H1 (cell line): ENCODE data around the gene CDKL4. TPM values are rescaled to one million over a fixed set of nuclear protein-coding genes. Genes with fewer than 3 reads are reported as not detected.

Experiments
- CTCF ChIA-PET: fragments of 300-600 bp; sonication (Branson Sonifier 250); formaldehyde crosslinking; loops from one replicate; lab custom pipeline; 2021; ENCODE audit not compliant: partially characterized antibody; lab: Charles Lee
- POLR2A ChIA-PET: fragments of 300-600 bp; sonication (Branson Sonifier 250); formaldehyde crosslinking; loops from one replicate; lab custom pipeline; 2021; ENCODE audit warnings: inconsistent platforms; ENCODE audit not compliant: partially characterized antibody; lab: Charles Lee
- DNase-seq, 2 experiments: peaks; one replicate each; pipeline versions ENCODE4 v3.0.0 to v3.0.0-alpha.2; 2010 to 2022; ENCODE audit warnings: low spot score in 2 of 2, low read depth in 1 of 2, mixed read lengths in 1 of 2
- FAIRE-seq: peaks from 2 replicates; lab custom pipeline; 2011; peaks lifted over from hg19 to GRCh38; lab: Jason Lieb, UNC
- H2AFZ ChIP-seq: 2 replicates; pipeline ENCODE4 v1.8.1; 2012; ENCODE audit warnings: low read length, inconsistent platforms
- H2AK5ac ChIP-seq: 2 replicates; pipeline ENCODE4 v1.6.1; 2013; ENCODE audit warnings: low read depth, low read length
- H2BK120ac ChIP-seq: replicated peaks from 2 replicates; pipeline ENCODE3; 2013; ENCODE audit warnings: low read depth, low read length, inconsistent platforms
- H2BK12ac ChIP-seq: 2 replicates; pipeline ENCODE4 v1.6.1; 2013; ENCODE audit warnings: low read depth, low read length
- H2BK15ac ChIP-seq: 2 replicates; pipeline ENCODE4 v1.6.1; 2013; ENCODE audit warnings: low read length
- H2BK20ac ChIP-seq: 2 replicates; pipeline ENCODE4 v1.6.1; 2013; ENCODE audit warnings: low read length
- H2BK5ac ChIP-seq: 2 replicates; pipeline ENCODE4 v1.6.1; 2013; ENCODE audit warnings: low read depth, low read length
- H3K14ac ChIP-seq: 2 replicates; pipeline ENCODE4 v1.6.1; 2013; ENCODE audit warnings: inconsistent platforms; ENCODE audit not compliant: insufficient read length
- H3K18ac ChIP-seq: 2 replicates; pipeline ENCODE4 v1.6.1; 2013; ENCODE audit warnings: low read length; ENCODE audit errors: extremely low read depth
- H3K23ac ChIP-seq: 2 replicates; pipeline ENCODE4 v1.6.1; 2013; ENCODE audit warnings: inconsistent platforms; ENCODE audit not compliant: insufficient read length
- H3K23me2 ChIP-seq: 2 replicates; pipeline ENCODE4 v1.6.1; 2013; ENCODE audit warnings: low read depth, low read length
- H3K27ac ChIP-seq: 2 replicates; pipeline ENCODE4 v1.6.1; 2011; ENCODE audit warnings: low read depth, low read length, inconsistent platforms
- H3K27me3 ChIP-seq, 4 experiments: replicated peaks in 1 of 4; 1 replicate in 1 of 4; 2 replicates in 3 of 4; pipeline versions ENCODE4 v1.6.1 to v1.8.1; 2011 to 2013; ENCODE audit warnings: low read length in 3 of 4, mild to moderate bottlenecking in 3 of 4, inconsistent platforms in 2 of 4, mixed read lengths in 2 of 4, moderate library complexity in 1 of 4; ENCODE audit not compliant: control insufficient read depth in 3 of 4, insufficient read depth in 3 of 4; ENCODE audit errors: extremely low read depth in 1 of 4
- H3K36me3 ChIP-seq, 4 experiments: 2 replicates each; pipeline versions ENCODE4 v1.6.1 to v1.8.1; 2011 to 2013; ENCODE audit warnings: mild to moderate bottlenecking in 4 of 4, low read length in 3 of 4, moderate library complexity in 2 of 4, control low read depth in 1 of 4, inconsistent platforms in 1 of 4; ENCODE audit not compliant: insufficient read depth in 4 of 4, control insufficient read depth in 2 of 4
- H3K4ac ChIP-seq: replicated peaks from 2 replicates; pipeline ENCODE3; 2013; ENCODE audit warnings: low read length, low read depth, mixed read lengths, inconsistent platforms; ENCODE audit not compliant: insufficient read length
- H3K4me1 ChIP-seq, 4 experiments: replicated peaks in 1 of 4; 1 replicate in 1 of 4; 2 replicates in 3 of 4; pipeline versions ENCODE4 v1.6.1 to v1.8.1; 2011 to 2013; ENCODE audit warnings: low read length in 3 of 4, inconsistent platforms in 2 of 4, mixed read lengths in 1 of 4; ENCODE audit not compliant: insufficient read depth in 4 of 4, control insufficient read depth in 3 of 4
- H3K4me2 ChIP-seq, 2 experiments: 2 replicates each; pipeline versions ENCODE4 v1.6.1 to v1.8.1; 2011 to 2013; ENCODE audit warnings: low read depth in 2 of 2, low read length in 2 of 2, control low read depth in 1 of 2, inconsistent platforms in 1 of 2, mild to moderate bottlenecking in 1 of 2; ENCODE audit not compliant: insufficient read depth in 1 of 2
- H3K4me3 ChIP-seq, 4 experiments: fragments of 200-600, 300-600 bp in 1 of 4; sonication (generic), shearing (Covaris generic), sonication (Bioruptor Twin) in 1 of 4; 2 replicates each; pipeline versions ENCODE4 v1.5.1 to v1.8.1; 2011 to 2016; ENCODE audit warnings: low read length in 4 of 4, low read depth in 3 of 4, control low read depth in 2 of 4, inconsistent platforms in 2 of 4, mild to moderate bottlenecking in 2 of 4, mixed read lengths in 1 of 4, moderate library complexity in 1 of 4; ENCODE audit not compliant: insufficient read depth in 2 of 4; ENCODE audit errors: extremely low read depth in 1 of 4
- H3K56ac ChIP-seq: replicated peaks from 2 replicates; pipeline ENCODE3; 2013; ENCODE audit warnings: low read depth, mild to moderate bottlenecking, mixed read lengths, low read length, inconsistent platforms; ENCODE audit not compliant: insufficient read length
- H3K79me1 ChIP-seq: 2 replicates; pipeline ENCODE4 v1.6.1; 2013; ENCODE audit warnings: low read depth, low read length, control low read depth
- H3K79me2 ChIP-seq, 2 experiments: 2 replicates each; pipeline versions ENCODE4 v1.6.1 to v1.8.1; 2012 to 2013; ENCODE audit warnings: low read length in 2 of 2, mild to moderate bottlenecking in 2 of 2, inconsistent platforms in 1 of 2; ENCODE audit not compliant: insufficient read depth in 2 of 2, control insufficient read depth in 1 of 2
- H3K9ac ChIP-seq, 4 experiments: replicated peaks in 1 of 4; 1 replicate in 1 of 4; 2 replicates in 3 of 4; pipeline versions ENCODE4 v1.6.1 to v1.8.1; 2011 to 2013; ENCODE audit warnings: low read depth in 3 of 4, low read length in 3 of 4, control low read depth in 2 of 4, mild to moderate bottlenecking in 2 of 4, moderate library complexity in 2 of 4, inconsistent platforms in 1 of 4; ENCODE audit errors: extremely low read depth in 1 of 4
- H3K9me3 ChIP-seq, 2 experiments: 2 replicates each; pipeline versions ENCODE4 v1.6.1 to v1.8.1; 2012 to 2013; ENCODE audit warnings: mild to moderate bottlenecking in 2 of 2, moderate library complexity in 2 of 2, control low read depth in 1 of 2, inconsistent platforms in 1 of 2, low read depth in 1 of 2, low read length in 1 of 2, mixed read lengths in 1 of 2; ENCODE audit not compliant: insufficient read depth in 2 of 2
- H4K20me1 ChIP-seq, 2 experiments: replicated peaks in 1 of 2; 2 replicates each; pipeline versions ENCODE3 to v1.8.1; 2011 to 2013; ENCODE audit warnings: inconsistent platforms in 2 of 2, low read length in 2 of 2, mild to moderate bottlenecking in 1 of 2; ENCODE audit not compliant: insufficient read depth in 2 of 2, control insufficient read depth in 1 of 2
- H4K5ac ChIP-seq: 2 replicates; pipeline ENCODE4 v1.6.1; 2013; ENCODE audit warnings: low read length, low read depth, mixed read lengths, inconsistent platforms; ENCODE audit not compliant: insufficient read length
- H4K8ac ChIP-seq: 2 replicates; pipeline ENCODE4 v1.8.0; 2013; ENCODE audit warnings: mild to moderate bottlenecking, moderate library complexity, low read length, inconsistent platforms; ENCODE audit not compliant: insufficient read depth; ENCODE audit errors: extremely low read depth
- H4K91ac ChIP-seq: replicated peaks from 2 replicates; pipeline ENCODE3; 2013; ENCODE audit warnings: low read length, mixed read lengths, inconsistent platforms; ENCODE audit not compliant: insufficient read length
- JUND ChIP-seq: IDR thresholded peaks from 2 replicates; pipeline ENCODE4 v1.6.1; 2011; ENCODE audit warnings: mild to moderate bottlenecking, improper control_type of control experiment, low read length
- TEAD4 ChIP-seq: IDR thresholded peaks from 2 replicates; pipeline ENCODE4 v1.6.1; 2012; ENCODE audit warnings: low read depth, low read length, inconsistent platforms, mixed read lengths
- WGBS, 2 experiments: shearing (Covaris generic) in 1 of 2; methylation state at CpG; one replicate each; pipeline versions ENCODE4 v1.1.6 to v1.1.7; 2013 to 2015; ENCODE audit warnings: low lambda C conversion rate in 2 of 2, mixed read lengths in 2 of 2, inconsistent platforms in 1 of 2, low coverage in 1 of 2, missing lambda C conversion rate in 1 of 2; ENCODE audit not compliant: insufficient replicate concordance in 2 of 2, insufficient coverage in 1 of 2, insufficient read length in 1 of 2; ENCODE audit errors: extremely low coverage in 1 of 2, missing lambda C conversion rate in 1 of 2; 5-methylcytosine and 5-hydroxymethylcytosine counted together
- polyA plus RNA-seq, 7 experiments: library from polyadenylated mRNA; depleted of rRNA in 3 of 7; stranded (reverse) in 5 of 7; unstranded in 2 of 7; fragments of >200 nt in 5 of 7; fragments of 200-250 nt in 2 of 7; gene quantifications; 1 replicate in 5 of 7; 2 replicates in 1 of 7; 4 replicates in 1 of 7; pipeline versions ENCODE4 v1.2.1 to v1.2.3, GENCODE V29; 2011 to 2013; ENCODE audit warnings: missing spikeins in 2 of 7, mixed read lengths in 2 of 7
- total RNA-seq: library from RNA; stranded (reverse); fragmentation: NEBNext Ultra II Directional; extraction: Animal tissue kit (Norgen Biotek cat#: 25700); gene quantifications from 2 replicates; pipeline ENCODE4 v1.2.1, GENCODE V29; 2021

CDKL4 gene
- total and polyA plus RNA-seq, 2 of the 8 experiments (the other 6 are each of a cell fraction or from before 2014, with no cell fraction given): not detected

DNA sequence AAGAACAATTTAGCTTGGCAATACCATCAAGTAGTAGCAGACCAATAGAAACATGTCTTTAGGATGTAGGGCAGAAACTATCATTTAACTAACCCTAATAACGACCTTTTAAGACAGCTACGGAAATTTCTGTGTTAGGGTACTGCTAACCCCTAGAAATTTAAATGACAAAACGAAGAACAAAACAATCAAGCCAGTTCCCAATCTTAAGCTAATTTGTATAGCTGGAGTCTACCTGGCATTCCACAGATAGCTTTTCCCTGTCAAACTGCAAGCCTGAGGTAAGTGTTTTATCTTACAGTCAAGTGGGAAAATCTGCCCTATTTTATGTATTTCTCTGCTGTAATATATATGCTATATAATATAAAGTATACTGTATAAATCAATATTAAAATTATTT is 37.6 kb upstream of the CDKL4 start:
- no peak for TF ChIP-seq JUND
- peak; percentile 75; the same call in 1 of the 2 replicates for TF ChIP-seq TEAD4
- H3K27me3 ChIP-seq: no peaks in the 10 kb centered on the region
- no peak for DNase-seq
- no peak overlapping the region for H2BK12ac ChIP-seq
- H2BK5ac ChIP-seq: no peak overlapping the region
- no peak overlapping the region for H4K8ac ChIP-seq
- no peak overlapping the region for H3K23ac ChIP-seq
- H2AK5ac ChIP-seq: no peak overlapping the region
- H3K4me1 ChIP-seq: peaks cover 0 to 3% (median 0%) of the 10 kb centered on the region in 4 experiments; a peak in 1 of 7 replicates
- ChIA-PET CTCF (interaction anchor here (0.9 to 1.0 kb wide), 2 partner anchors 16 to 449 kb away, joined by 3 read pairs; no protein-coding TSS in a partner anchor), POLR2A (no interaction called here)
- H3K23me2 ChIP-seq: no peaks in the 10 kb centered on the region
- no peak overlapping the region for H2BK20ac ChIP-seq
- no peaks in the 10 kb centered on the region for H3K79me2 ChIP-seq
- H3K18ac ChIP-seq: no peak overlapping the region
- H3K79me1 ChIP-seq: no peaks in the 10 kb centered on the region
- H2BK120ac ChIP-seq: no peak overlapping the region
- no peak overlapping the region for H4K5ac ChIP-seq
- H3K4me3 ChIP-seq: no peak overlapping the region
- no peaks in the 10 kb centered on the region for H4K20me1 ChIP-seq
- H3K36me3 ChIP-seq: peaks cover 6 to 22% (median 13%) of the 10 kb centered on the region in 4 experiments; a peak in 7 of 8 replicates
- H3K56ac ChIP-seq: no peak overlapping the region
- H3K4me2 ChIP-seq: no peak overlapping the region
- H3K14ac ChIP-seq: no peak overlapping the region
- H3K9ac ChIP-seq: no peak overlapping the region
- no peak overlapping the region for H3K4ac ChIP-seq
- no peaks in the 10 kb centered on the region for H3K9me3 ChIP-seq
- H2AFZ ChIP-seq: no peak overlapping the region
- H3K27ac ChIP-seq: no peak overlapping the region
- FAIRE-seq: peak; percentile 28
- H2BK15ac ChIP-seq: no peak overlapping the region
- 36% methylated on average over 3 of the region's 3 CpGs; no CpG with 5 or more reads in 1 of the 2 experiments for WGBS, 2 experiments
- H4K91ac ChIP-seq: no peak overlapping the region
